RPMI7951 (cell line): Measurements from ENCODE around the gene RASAL3. TPM values are rescaled to one million over a fixed set of nuclear protein-coding genes. Genes with fewer than 3 reads are reported as not detected.
"Not testable (repeated sequence)": the region's sequence is repeated elsewhere in the genome, so short reads cannot be mapped to it uniquely, and the experiment has no call there.

Experiments used
- DNase-seq: peaks from one replicate; pipeline ENCODE4 v3.0.0-alpha.2; 2012; ENCODE audit warnings: low read depth
- total RNA-seq: library from RNA; depleted of rRNA; stranded (reverse); fragments of >200 nt; shearing (Covaris generic); gene quantifications from 2 replicates; pipeline ENCODE4 v1.2.3, GENCODE V29; 2014

Gene RASAL3
- total RNA-seq, 1 experiment from 2014 or later: 0.72 TPM

DNA sequence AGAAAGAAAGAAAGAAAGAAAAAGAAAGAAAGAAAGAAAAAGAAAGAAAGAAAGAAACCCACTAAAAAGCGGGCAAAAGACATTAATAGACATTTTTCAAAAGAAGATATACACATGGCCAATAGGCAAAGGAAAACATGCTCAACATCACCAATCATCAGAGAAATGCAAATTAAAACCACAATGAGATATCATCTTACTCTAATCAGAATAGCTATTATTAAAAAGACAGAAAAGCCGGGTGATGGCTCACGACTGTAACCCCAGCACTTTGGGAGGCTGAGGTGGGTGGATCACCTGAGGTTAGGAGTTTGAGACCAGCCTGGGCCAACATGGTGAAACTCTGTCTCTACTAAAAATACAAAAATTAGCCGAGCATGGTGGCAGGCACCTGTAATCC, 9.5 kb upstream of the RASAL3 start:
- not testable (repeated sequence) for DNase-seq

GRCh38 chr19:15471639-15472101, 7.3 kb upstream of the RASAL3 start:
- DNase-seq: no peak

DNA sequence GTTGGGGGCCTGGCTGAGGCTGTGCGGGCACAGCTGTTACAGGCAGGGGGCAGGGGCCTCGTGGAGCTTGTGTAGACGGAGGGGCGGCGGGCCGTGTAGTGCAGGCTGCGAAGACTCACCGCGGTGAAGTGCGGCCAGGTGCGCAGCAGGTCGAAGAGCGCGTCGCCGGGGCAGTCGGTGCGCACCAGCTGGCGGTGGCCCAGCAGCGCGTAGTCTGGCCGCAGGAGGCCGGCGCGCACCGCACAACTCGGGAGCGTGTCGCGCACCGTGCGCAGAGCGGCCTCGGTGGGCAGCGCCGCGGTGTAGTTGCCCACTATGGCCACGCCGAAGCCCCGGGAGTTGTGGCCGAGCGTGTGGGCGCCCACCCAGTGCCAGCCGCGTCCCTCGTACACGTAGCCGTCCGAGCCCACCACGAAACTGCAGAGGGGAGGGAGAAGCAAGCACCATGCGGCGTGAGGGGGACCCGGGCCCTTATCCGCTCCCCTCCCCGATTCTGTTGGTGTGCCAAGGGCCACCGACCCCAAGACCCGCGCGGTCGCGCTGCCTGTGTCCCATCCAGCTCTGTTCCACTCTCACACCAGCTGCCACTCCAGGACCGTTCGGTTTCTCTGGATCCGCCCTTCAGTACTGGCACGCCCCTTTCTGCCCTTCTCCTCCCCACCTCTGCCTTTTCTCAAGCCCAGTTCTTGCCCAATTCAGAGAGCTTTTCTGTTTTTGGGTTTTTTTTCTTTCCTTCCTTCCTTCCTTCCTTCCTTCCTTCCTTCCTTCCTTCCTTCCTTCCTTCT, 5.4 kb upstream of the RASAL3 start:
- DNase-seq: no peak

DNA sequence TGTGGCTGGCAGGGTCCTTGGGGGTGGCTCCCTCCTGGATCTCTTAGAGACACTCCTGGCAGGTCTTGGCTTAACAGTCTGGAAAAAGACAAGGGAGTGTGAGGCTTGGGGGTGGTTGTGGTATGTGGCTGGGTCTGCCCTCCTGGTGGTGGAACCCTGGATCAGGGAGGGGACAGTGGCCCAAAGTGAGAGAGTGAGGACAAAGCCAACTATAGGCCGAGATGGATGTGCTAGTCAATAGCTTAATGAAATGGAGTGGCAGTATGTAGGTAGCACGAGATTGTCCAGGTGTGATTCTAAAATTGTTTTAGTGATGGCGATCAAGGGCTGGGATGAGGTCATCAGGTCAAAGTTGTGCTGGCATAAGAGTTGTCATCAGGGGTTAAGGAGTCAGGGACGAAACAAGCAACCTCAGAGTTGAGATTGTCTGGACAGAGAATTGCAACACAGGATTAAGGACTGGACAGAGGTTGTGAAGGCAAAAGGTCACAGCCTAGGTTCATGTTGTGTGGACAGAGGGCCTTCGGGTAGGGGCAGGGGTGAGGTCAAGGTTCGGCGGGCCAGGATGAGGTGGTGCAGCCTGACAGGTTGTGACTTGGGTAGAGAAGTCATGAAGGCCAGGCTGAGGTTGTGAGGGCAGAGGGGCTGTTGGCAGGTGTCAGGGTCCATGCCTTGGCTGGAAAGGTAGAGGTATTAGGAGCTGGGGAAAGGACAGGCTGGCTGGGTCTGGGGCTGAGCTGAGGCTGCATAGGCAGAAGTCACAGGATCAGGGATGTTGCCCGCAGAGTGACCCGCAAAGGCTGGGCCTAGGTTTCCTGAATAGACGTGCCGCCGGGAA, 4.5 kb upstream of the RASAL3 start:
- no peak for DNase-seq

DNA sequence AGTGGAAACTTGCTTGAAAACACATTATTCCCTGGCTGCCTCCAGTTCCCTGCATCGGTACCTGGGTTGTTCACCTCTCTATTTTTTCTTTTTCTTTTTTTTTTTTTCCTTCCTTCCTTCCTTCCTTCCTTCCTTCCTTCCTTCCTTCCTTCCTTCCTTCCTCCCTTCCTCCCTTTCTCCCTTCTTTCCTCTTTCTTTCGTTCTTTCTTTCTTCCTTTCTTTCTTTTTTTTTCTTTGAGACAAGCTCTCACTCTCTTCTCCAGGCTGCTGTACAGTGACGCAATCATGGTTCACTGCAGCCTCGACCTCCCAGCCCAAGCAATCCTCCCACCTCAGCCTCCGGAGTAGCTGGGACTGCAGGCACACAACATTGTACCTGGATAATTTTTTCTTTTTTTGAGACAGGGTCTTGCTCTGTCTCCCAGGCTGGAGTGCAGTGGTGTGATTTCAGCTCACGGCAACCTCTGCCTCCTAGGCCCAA, 3.4 kb upstream of the RASAL3 start:
- DNase-seq: no peak

DNA sequence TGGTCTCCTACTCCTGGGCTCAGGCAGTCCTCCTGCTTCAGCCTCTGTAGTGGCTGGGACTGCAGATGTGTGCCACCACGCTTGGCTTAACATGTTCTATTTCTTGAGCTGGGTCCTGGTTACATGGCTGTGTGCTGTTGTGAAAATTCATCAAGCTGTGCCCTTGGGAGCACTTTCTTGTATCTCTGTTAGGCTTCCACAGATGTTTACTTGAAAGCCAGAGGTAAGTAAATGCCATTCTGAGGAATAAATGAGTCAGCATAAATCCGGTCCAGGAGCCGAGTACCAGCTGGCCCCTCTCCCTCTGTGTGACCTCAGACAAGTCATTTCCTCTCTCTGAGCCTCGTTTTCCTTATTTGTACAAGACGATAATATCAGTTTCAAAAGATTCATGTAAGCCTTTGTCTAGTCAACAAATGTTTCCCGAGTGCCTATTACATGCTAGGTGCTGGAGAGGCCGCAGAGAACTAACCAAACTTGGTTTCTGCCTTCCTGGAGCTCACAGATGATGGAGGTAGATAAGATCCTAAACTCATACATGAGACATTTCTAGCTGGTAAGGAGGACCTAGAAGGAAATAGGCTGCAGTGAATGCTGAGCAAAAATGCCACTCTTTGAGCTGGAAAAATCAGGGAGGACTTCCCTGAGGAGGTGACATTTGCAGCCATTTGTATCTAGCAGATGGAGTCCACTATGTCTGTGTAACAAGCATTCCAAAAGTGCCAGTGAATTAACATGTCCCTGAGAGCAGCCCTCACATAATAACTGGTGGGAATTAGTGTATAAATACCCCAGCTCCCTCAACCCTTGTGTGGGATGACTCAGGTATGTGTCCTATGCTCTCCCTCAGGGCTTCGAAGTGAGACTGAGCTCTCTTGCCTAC, 2.7 kb upstream of the RASAL3 start:
- DNase-seq: peak; percentile 76

- DNase-seq: no peak
These were observed 428 bp downstream of the RASAL3 start for GRCh38 chr19:15463861-15464371.

GRCh38 chr19:15461694-15462093, 2.6 kb downstream of the RASAL3 start:
- DNase-seq: no peak

DNA sequence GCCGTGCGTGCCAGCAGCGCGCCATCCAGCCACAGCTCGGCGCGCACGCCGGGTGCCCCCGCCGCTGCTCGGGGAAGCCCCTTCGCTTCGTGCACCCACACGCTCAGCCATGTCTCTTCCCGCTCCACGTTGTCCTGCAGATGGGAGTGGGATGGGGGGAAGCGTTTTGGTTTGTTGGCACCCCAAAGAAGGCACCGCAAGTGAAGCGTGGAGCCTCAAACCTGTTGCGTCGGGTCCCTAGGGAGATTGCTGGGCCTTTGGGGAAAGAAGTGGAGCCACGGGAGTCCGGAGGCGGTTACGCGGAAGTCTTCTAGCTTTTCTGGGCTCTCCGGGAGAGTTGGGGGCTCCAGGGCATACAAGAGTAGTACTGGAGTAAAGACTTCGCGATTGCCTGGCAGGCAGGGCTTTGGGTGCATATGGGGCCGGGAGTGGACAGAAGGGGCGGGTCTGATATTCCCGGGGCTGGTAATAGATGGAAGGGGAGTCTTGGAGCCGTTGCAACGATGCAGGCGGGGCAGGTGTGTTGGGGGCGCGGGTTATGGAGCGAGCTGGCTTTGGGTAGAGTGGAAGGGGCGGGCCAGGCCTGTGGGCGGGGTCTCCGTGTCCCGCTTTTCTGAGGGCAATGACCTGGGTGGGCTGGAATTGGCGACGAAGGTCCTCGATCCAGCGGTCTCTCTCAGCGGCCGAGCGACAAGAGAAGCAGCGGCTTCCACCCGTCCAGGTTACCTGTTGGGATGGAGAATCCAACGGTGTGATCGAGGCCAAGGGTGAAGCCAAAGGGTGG, 6.5 kb downstream of the RASAL3 start:
- no peak for DNase-seq

GRCh38 chr19:15456871-15457700, 7.3 kb downstream of the RASAL3 start:
- DNase-seq: no peak

GRCh38 chr19:15456441-15456840, 7.9 kb downstream of the RASAL3 start:
- no peak for DNase-seq

DNA sequence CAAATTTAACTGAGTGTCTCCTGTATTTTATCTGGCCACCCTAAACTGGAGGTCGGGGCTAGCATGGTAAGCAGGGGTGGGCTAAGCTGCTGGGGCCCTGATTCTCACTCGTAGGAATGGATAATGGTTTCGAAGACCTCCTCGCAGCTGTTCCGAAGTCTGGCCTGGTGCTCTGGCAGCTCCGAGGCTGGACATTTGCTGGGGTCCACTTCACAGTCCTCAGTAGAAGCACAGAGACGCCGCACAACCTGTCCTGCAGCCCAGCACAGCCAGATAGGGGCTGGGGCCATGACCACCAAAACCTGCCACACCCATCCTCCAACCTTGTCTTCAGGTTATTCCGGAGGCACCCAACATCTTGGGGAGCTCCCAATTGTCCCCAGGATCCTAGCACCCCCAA, 8.3 kb downstream of the RASAL3 start:
- DNase-seq: no peak

- DNase-seq: no peak
These were observed 10.2 kb downstream of the RASAL3 start for GRCh38 chr19:15453906-15454860.

- no peak for DNase-seq
These were observed 11.2 kb downstream of the RASAL3 start for GRCh38 chr19:15453091-15453578.

GRCh38 chr19:15452111-15453047, 12.0 kb downstream of the RASAL3 start:
- DNase-seq: peak; percentile 84

GRCh38 chr19:15450528-15450890, 13.8 kb downstream of the RASAL3 start:
- DNase-seq: no peak
